GM23338 (cell line): Measurements from ENCODE around the gene RPL37A. TPM values are rescaled to one million over a fixed set of nuclear protein-coding genes. Genes with fewer than 3 reads are reported as not detected.

ENCODE experiments used
- ATAC-seq: fragments of 200-7000 bp; cut with Tn5 transposase; 3 replicates; pipeline ENCODE4 v1.9.1; 2020
- DNase-seq: peaks from one replicate; pipeline ENCODE4 v3.0.0-alpha.2; 2015; ENCODE audit warnings: low spot score
- H2AFZ ChIP-seq: fragments of 200-600 bp; sonication (generic); 2 replicates; pipeline ENCODE4 v1.8.0; 2016; ENCODE audit warnings: antibody characterized with exemption, mild to moderate bottlenecking, moderate library complexity
- H3F3A ChIP-seq: fragments of 200-600 bp; sonication (generic); replicated peaks from 2 replicates; pipeline ENCODE4 v1.8.0; 2017; ENCODE audit warnings: antibody characterized with exemption, mixed run types, low read depth
- H3K27ac ChIP-seq: fragments of 200-600 bp; sonication (generic); 2 replicates; pipeline ENCODE4 v1.6.1; 2016; ENCODE audit warnings: low read depth
- H3K27me3 ChIP-seq: fragments of 200-600 bp; sonication (generic); 2 replicates; pipeline ENCODE4 v1.8.0; 2016; ENCODE audit warnings: mild to moderate bottlenecking, mixed run types, moderate library complexity; ENCODE audit not compliant: insufficient read depth
- H3K36me3 ChIP-seq: fragments of 200-600 bp; sonication (generic); 2 replicates; pipeline ENCODE4 v1.8.0; 2016; ENCODE audit warnings: mild to moderate bottlenecking; ENCODE audit not compliant: insufficient read depth
- H3K4me1 ChIP-seq: fragments of 200-600 bp; sonication (generic); 2 replicates; pipeline ENCODE4 v1.8.0; 2016; ENCODE audit warnings: mild to moderate bottlenecking, moderate library complexity; ENCODE audit not compliant: insufficient read depth
- H3K4me2 ChIP-seq: fragments of 200-600 bp; sonication (generic); 2 replicates; pipeline ENCODE4 v1.7.1; 2017; ENCODE audit warnings: mixed run types
- H3K4me3 ChIP-seq: fragments of 200-600 bp; sonication (generic); 2 replicates; pipeline ENCODE4 v1.6.1; 2016; ENCODE audit warnings: mixed run types
- H3K79me2 ChIP-seq: fragments of 200-600 bp; sonication (generic); replicated peaks from 2 replicates; pipeline ENCODE4 v1.8.0; 2017; ENCODE audit warnings: mild to moderate bottlenecking; ENCODE audit not compliant: insufficient read depth
- H3K9me2 ChIP-seq: fragments of 200-600 bp; sonication (generic); 2 replicates; pipeline ENCODE4 v1.8.0; 2017; ENCODE audit not compliant: insufficient read depth
- H4K20me1 ChIP-seq: fragments of 200-600 bp; sonication (generic); replicated peaks from 2 replicates; pipeline ENCODE4 v1.8.0; 2017; ENCODE audit warnings: mild to moderate bottlenecking; ENCODE audit not compliant: insufficient read depth
- H3K27ac Mint-ChIP-seq: 2 replicates; pipeline ENCODE4 v1.8.0; 2020; ENCODE audit warnings: inconsistent platforms, mild to moderate bottlenecking, moderate library complexity, mixed read lengths
- H3K27me3 Mint-ChIP-seq: 3 replicates; pipeline ENCODE4 v1.8.0; 2022; ENCODE audit warnings: low read depth, mild to moderate bottlenecking, moderate library complexity, mixed read lengths, inconsistent platforms; ENCODE audit not compliant: insufficient read depth, poor library complexity
- H3K36me3 Mint-ChIP-seq: 3 replicates; pipeline ENCODE4 v1.8.0; 2021; ENCODE audit warnings: low read depth, mild to moderate bottlenecking, inconsistent platforms, moderate library complexity, mixed read lengths
- H3K4me1 Mint-ChIP-seq: 3 replicates; pipeline ENCODE4 v1.8.0; 2020; ENCODE audit warnings: mild to moderate bottlenecking, inconsistent platforms, mixed read lengths
- H3K4me3 Mint-ChIP-seq: 3 replicates; pipeline ENCODE4 v1.8.0; 2021; ENCODE audit warnings: moderate library complexity, mild to moderate bottlenecking, inconsistent platforms, mixed read lengths
- H3K9me3 Mint-ChIP-seq: 3 replicates; pipeline ENCODE4 v1.8.0; 2020; ENCODE audit warnings: moderate library complexity, mild to moderate bottlenecking, inconsistent platforms, mixed read lengths
- CTCF ChIP-seq, 2 experiments: fragments of 200-600 bp in 1 of 2; sonication (generic) in 1 of 2; conservative IDR thresholded peaks; 2 replicates each; pipeline versions ENCODE4 v1.5.1 to v1.6.1; 2016 to 2017; ENCODE audit warnings: antibody characterized with exemption in 2 of 2, low read depth in 2 of 2, mild to moderate bottlenecking in 2 of 2, moderate library complexity in 1 of 2
- EZH2 ChIP-seq: fragments of 200-600 bp; sonication (generic); IDR thresholded peaks from one replicate; pipeline ENCODE4 v1.8.0; 2017; ENCODE audit warnings: antibody characterized with exemption, mild to moderate bottlenecking, low read depth; ENCODE audit not compliant: unreplicated experiment
- JUNB ChIP-seq: IDR thresholded peaks from one replicate; pipeline ENCODE4 v1.6.1; 2016; ENCODE audit warnings: antibody characterized with exemption; ENCODE audit not compliant: unreplicated experiment
- NANOG ChIP-seq: IDR thresholded peaks from 2 replicates; pipeline ENCODE4 v1.6.1; 2016; ENCODE audit warnings: antibody characterized with exemption, borderline replicate concordance
- POLR2AphosphoS5 ChIP-seq: IDR thresholded peaks from 2 replicates; pipeline ENCODE4 v1.6.1; 2016; ENCODE audit warnings: antibody characterized with exemption, low read depth
- ZNF114 ChIP-seq: fragments of 250-450 bp; sonication (Bioruptor Pico); IDR thresholded peaks from 2 replicates; pipeline ENCODE4 v1.5.0; 2020; ENCODE audit warnings: mild to moderate bottlenecking, moderate library complexity
- ZNF331 ChIP-seq: fragments of 250-450 bp; sonication (Bioruptor Pico); IDR thresholded peaks from 2 replicates; pipeline ENCODE4 v1.5.0; 2020; ENCODE audit warnings: low read depth, mild to moderate bottlenecking, moderate library complexity
- polyA plus RNA-seq: library from polyadenylated mRNA; unstranded; fragments of >200 nt; fragmentation: Nextera tagmentation; extraction: Ambion mirVana; gene quantifications from 2 replicates; pipeline ENCODE4 v1.2.1, GENCODE V29; 2016
- total RNA-seq: library from RNA; depleted of rRNA; stranded (reverse); fragments of >200 nt; shearing (Covaris generic); gene quantifications from 2 replicates; pipeline ENCODE4 v1.2.3, GENCODE V29; 2014
- TF ChIP-seq, protein P1 (sequence below): IDR thresholded peaks from one replicate; pipeline ENCODE4 v1.6.1; 2018; ENCODE audit warnings: antibody characterized with exemption; ENCODE audit not compliant: unreplicated experiment

RPL37A gene
- total and polyA plus RNA-seq, 2 experiments from 2014 or later, result 1,118 to 5,036 TPM

GRCh38 chr2:216501854-216502253, 3.2 kb downstream of the RPL37A start:
- Histone ChIP-seq H3K9me2 (no peaks in the 10 kb centered on the region), H2AFZ (no peak overlapping the region), H3K4me2 (peak overlapping the region; percentile 91), H3K27me3 (no peaks in the 10 kb centered on the region), H3K79me2 (peaks cover 47% of the 10 kb centered on the region), H3F3A (peaks cover 73% of the 10 kb centered on the region), H3K4me1 (peaks cover 35% of the 10 kb centered on the region), H3K27ac (peak overlapping the region; percentile 94), H4K20me1 (peaks cover 40% of the 10 kb centered on the region), H3K4me3 (0 out of 2 replicates have a peak overlapping the region, but pooled peaks have one; percentile 94), H3K36me3 (peaks cover 61% of the 10 kb centered on the region)
- Mint-ChIP-seq H3K27ac (0 out of 2 replicates have a peak overlapping the region, but pooled peaks have one; percentile 25), H3K27me3 (peaks cover 14% of the 10 kb centered on the region), H3K36me3 (peaks cover 81% of the 10 kb centered on the region), H3K4me3 (peak overlapping the region; percentile 99; the same call in 1 of the 3 replicates), H3K9me3 (no peaks in the 10 kb centered on the region), H3K4me1 (peaks cover 44% of the 10 kb centered on the region)
- peak; percentile 17; the same call in 1 of the 2 replicates for TF ChIP-seq POLR2AphosphoS5
- no peak for TF ChIP-seq JUNB
- ATAC-seq (no peak), DNase-seq (no peak)

GRCh38 chr2:216502381-216503158, 3.9 kb downstream of the RPL37A start:
- Mint-ChIP-seq H3K27ac (peak overlapping the region; percentile 91), H3K36me3 (peaks cover 81% of the 10 kb centered on the region), H3K4me3 (peak overlapping the region; percentile 35; the same call in 2 of the 3 replicates), H3K4me1 (peaks cover 41% of the 10 kb centered on the region), H3K27me3 (peaks cover 14% of the 10 kb centered on the region), H3K9me3 (no peaks in the 10 kb centered on the region)
- TF ChIP-seq ZNF331 (CRISPR knock-in tag), result no peak
- peak; percentile 21 for TF ChIP-seq POLR2AphosphoS5
- Histone ChIP-seq H3F3A (peaks cover 73% of the 10 kb centered on the region), H3K4me2 (peak overlapping the region; percentile 91; the same call in 1 of the 2 replicates), H3K36me3 (peaks cover 61% of the 10 kb centered on the region), H3K79me2 (peaks cover 43% of the 10 kb centered on the region), H3K27ac (peak overlapping the region; percentile 94), H3K4me1 (peaks cover 33% of the 10 kb centered on the region), H3K9me2 (no peaks in the 10 kb centered on the region), H3K4me3 (peak overlapping the region; percentile 1; the same call in 1 of the 2 replicates), H2AFZ (no peak overlapping the region), H3K27me3 (no peaks in the 10 kb centered on the region), H4K20me1 (peaks cover 42% of the 10 kb centered on the region)
- DNase-seq (no peak), ATAC-seq (no peak)

DNA sequence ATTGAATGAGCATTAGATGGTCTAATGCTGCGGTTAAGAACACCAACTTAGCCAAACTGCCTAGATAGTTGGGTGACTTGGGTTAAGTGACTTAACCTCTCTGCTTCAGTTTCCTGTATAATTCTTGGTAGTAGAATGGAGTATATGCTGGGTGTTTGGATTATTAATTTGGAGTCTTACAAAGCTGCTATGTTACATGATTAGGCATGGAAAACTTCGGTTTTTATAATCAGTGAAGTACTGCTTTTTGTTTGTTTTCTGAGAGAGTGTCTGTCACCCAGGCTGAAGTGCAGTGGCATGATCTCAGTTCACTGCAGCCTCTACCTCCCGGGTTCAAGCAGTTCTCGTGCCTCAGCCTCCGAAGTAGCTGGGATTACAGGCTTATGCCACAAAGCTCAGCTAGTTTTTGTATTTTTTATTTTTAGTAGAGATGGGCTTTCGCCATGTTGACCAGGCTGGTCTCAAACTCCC, 4.5 kb downstream of the RPL37A start:
- H3K4me1 Mint-ChIP-seq, result peaks cover 35% of the 10 kb centered on the region
- Histone ChIP-seq H3K9me2 (no peaks in the 10 kb centered on the region), H4K20me1 (peaks cover 47% of the 10 kb centered on the region), H3K36me3 (peaks cover 61% of the 10 kb centered on the region), H3K4me3 (0 out of 2 replicates have a peak overlapping the region, but pooled peaks have one; percentile 1), H3F3A (peaks cover 73% of the 10 kb centered on the region), H3K4me2 (no peak overlapping the region), H3K27ac (peak overlapping the region; percentile 94), H3K4me1 (peaks cover 29% of the 10 kb centered on the region), H3K79me2 (peaks cover 40% of the 10 kb centered on the region), H3K27me3 (no peaks in the 10 kb centered on the region), H2AFZ (no peak overlapping the region)
- H3K36me3 Mint-ChIP-seq, result peaks cover 81% of the 10 kb centered on the region
- H3K27me3 Mint-ChIP-seq, result peaks cover 14% of the 10 kb centered on the region
- DNase-seq (no peak), ATAC-seq (no peak)
- no peak overlapping the region for H3K4me3 Mint-ChIP-seq
- H3K27ac Mint-ChIP-seq, result peak overlapping the region; percentile 91
- H3K9me3 Mint-ChIP-seq, result no peaks in the 10 kb centered on the region
- TF ChIP-seq JUNB, result no peak
- no peak for TF ChIP-seq EZH2
- TF ChIP-seq NANOG, result no peak
- TF ChIP-seq, protein P1, sequence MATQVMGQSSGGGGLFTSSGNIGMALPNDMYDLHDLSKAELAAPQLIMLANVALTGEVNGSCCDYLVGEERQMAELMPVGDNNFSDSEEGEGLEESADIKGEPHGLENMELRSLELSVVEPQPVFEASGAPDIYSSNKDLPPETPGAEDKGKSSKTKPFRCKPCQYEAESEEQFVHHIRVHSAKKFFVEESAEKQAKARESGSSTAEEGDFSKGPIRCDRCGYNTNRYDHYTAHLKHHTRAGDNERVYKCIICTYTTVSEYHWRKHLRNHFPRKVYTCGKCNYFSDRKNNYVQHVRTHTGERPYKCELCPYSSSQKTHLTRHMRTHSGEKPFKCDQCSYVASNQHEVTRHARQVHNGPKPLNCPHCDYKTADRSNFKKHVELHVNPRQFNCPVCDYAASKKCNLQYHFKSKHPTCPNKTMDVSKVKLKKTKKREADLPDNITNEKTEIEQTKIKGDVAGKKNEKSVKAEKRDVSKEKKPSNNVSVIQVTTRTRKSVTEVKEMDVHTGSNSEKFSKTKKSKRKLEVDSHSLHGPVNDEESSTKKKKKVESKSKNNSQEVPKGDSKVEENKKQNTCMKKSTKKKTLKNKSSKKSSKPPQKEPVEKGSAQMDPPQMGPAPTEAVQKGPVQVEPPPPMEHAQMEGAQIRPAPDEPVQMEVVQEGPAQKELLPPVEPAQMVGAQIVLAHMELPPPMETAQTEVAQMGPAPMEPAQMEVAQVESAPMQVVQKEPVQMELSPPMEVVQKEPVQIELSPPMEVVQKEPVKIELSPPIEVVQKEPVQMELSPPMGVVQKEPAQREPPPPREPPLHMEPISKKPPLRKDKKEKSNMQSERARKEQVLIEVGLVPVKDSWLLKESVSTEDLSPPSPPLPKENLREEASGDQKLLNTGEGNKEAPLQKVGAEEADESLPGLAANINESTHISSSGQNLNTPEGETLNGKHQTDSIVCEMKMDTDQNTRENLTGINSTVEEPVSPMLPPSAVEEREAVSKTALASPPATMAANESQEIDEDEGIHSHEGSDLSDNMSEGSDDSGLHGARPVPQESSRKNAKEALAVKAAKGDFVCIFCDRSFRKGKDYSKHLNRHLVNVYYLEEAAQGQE, result no peak
- no peak for TF ChIP-seq ZNF114 (CRISPR knock-in tag)
- TF ChIP-seq CTCF (conservative IDR thresholded peaks at IDR 0.05; ENCODE audit: low read depth in 2 of 2), result no peak
